Prostate gland (tissue), 2 donors: ENCODE data around the gene ZNF594. TPM values are rescaled to one million over a fixed set of nuclear protein-coding genes. Genes with fewer than 3 reads are reported as not detected.
"Not testable (repeated sequence)": the region's sequence is repeated elsewhere in the genome, so short reads cannot be mapped to it uniquely, and the experiment has no call there.

Experiments used
- DNase-seq: peaks from one replicate; pipeline ENCODE4 v3.0.0-alpha.2; 2019; ENCODE audit warnings: low spot score
- H3K27ac ChIP-seq, 2 donors: fragments of 200-600 bp; sonication (generic); 2 replicates each; pipeline ENCODE4 v1.5.1; 2017 to 2019
- H3K27me3 ChIP-seq: fragments of 200-600 bp; sonication (generic); replicated peaks from 2 replicates; pipeline ENCODE4 v1.5.1; 2019; ENCODE audit not compliant: insufficient read depth
- H3K36me3 ChIP-seq, 2 donors: fragments of 200-600 bp; sonication (generic); 1 replicate in 1 of 2; 2 replicates in 1 of 2; pipeline versions ENCODE4 v1.5.1 to v1.8.1; 2017 to 2019
- H3K4me1 ChIP-seq: fragments of 200-600 bp; sonication (generic); replicated peaks from 2 replicates; pipeline ENCODE4 v1.5.1; 2019
- H3K4me3 ChIP-seq, 2 donors: fragments of 200-600 bp; sonication (generic); 2 replicates each; pipeline ENCODE4 v1.5.1; 2017 to 2019
- H3K9me3 ChIP-seq: fragments of 200-600 bp; sonication (generic); 2 replicates; pipeline ENCODE4 v1.5.1; 2017
- POLR2A ChIP-seq: fragments of 450-650 bp; IDR thresholded peaks from one replicate; pipeline ENCODE4 v1.6.1; 2016; ENCODE audit warnings: antibody characterized with exemption, mild to moderate bottlenecking
- POLR2AphosphoS5 ChIP-seq: sonication (generic); formaldehyde crosslinking; IDR thresholded peaks from one replicate; pipeline ENCODE4 v1.6.1; 2017; ENCODE audit warnings: antibody characterized with exemption
- WGBS: methylation state at CpG from one replicate; pipeline ENCODE4 v1.1.5; 2018; 5-methylcytosine and 5-hydroxymethylcytosine counted together
- intact Hi-C: fragments of 100-400 bp; cut with DNase I; formaldehyde crosslinking; loops from one replicate; pipeline ENCODE4 v1.14.2; 2022
- total RNA-seq, 2 donors: library from RNA; depleted of rRNA; stranded (reverse); fragments of >200 nt; gene quantifications; one replicate each; pipeline ENCODE4 v1.1.0, GENCODE V29; 2016
- TF ChIP-seq, protein P1 (sequence below), 4 experiments: fragments of 200-600 bp in 2 of 4; fragments of 450-650 bp in 2 of 4; sonication (generic) in 2 of 4; IDR thresholded peaks; 1 replicate in 3 of 4; 2 replicates in 1 of 4; pipeline ENCODE4 v1.5.1; 2016 to 2019; ENCODE audit warnings: antibody characterized with exemption in 4 of 4, mild to moderate bottlenecking in 2 of 4, moderate library complexity in 2 of 4

Gene ZNF594
- 10 to 100 TPM; 20.3 to 33.2 TPM for total RNA-seq

DNA sequence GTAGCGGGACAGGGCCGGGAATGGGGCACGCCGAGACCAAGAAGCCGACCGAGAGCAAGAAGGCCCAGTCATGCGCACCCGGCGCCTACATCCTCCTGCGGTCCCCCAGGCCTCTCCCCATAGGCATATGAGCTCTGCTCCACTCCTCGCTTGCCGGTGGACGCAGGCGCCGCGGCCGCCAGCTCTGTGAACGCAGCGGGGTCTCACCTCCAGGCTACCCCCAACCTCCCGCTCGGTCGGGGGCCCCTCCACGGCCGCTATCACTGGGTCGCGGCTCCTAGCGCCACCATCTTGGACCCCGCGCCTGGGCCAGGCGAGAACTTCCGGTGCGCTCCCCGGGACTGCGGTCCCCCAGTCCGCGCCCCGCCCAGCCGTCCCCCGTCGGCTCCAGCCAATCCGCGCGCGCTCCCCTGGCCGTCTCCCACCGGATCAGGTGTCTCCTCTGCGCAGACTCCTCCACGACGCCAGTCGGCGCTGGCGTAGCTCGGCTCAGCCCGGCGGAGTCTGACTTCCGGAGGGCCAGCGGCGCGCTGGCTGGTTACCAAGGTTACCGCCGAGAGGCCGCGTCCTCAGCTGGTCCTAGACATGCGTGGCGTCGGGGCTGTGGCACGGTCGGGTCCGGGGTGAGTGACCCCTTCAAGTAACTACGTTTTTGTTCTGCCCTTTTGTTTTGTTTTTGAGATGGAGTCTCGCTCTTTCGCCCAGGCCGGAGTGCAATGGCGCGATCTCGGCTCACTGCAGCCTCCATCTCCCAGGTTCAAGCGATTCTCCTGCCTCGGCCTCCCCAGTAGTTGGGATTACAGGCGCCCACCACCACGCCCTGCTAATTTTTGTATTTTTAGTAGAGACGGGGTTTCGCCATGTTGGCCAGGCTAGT lies at the start of gene ZNF594:
ZNF594 (minus strand) TSS at position 328 of the 877 bp plus-strand sequence. CDS start 7,612 bp downstream, outside the sequence.
- Histone ChIP-seq H3K36me3 (no peaks in the 10 kb centered on the region), H3K4me1 (no peaks in the 10 kb centered on the region), H3K27ac (peak within 1 kb of the TSS; percentile 63 to 80), H3K4me3 (peak within 1 kb of the TSS; percentile 72 to 82), H3K9me3 (peaks cover 4% of the 10 kb centered on the region), H3K27me3 (no peaks in the 10 kb centered on the region)
- WGBS = 3% methylated on average over 70 of the region's 82 CpGs
- TF ChIP-seq, protein P1, sequence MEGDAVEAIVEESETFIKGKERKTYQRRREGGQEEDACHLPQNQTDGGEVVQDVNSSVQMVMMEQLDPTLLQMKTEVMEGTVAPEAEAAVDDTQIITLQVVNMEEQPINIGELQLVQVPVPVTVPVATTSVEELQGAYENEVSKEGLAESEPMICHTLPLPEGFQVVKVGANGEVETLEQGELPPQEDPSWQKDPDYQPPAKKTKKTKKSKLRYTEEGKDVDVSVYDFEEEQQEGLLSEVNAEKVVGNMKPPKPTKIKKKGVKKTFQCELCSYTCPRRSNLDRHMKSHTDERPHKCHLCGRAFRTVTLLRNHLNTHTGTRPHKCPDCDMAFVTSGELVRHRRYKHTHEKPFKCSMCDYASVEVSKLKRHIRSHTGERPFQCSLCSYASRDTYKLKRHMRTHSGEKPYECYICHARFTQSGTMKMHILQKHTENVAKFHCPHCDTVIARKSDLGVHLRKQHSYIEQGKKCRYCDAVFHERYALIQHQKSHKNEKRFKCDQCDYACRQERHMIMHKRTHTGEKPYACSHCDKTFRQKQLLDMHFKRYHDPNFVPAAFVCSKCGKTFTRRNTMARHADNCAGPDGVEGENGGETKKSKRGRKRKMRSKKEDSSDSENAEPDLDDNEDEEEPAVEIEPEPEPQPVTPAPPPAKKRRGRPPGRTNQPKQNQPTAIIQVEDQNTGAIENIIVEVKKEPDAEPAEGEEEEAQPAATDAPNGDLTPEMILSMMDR (IDR thresholded peaks at IDR 0.05) = peak; percentile 22 to 85 (median 74)
- TF ChIP-seq POLR2AphosphoS5 (peak; percentile 95), POLR2A (peak; percentile 57)
- intact Hi-C loops = no loop called here
- DNase-seq = peak; percentile 94

- DNase-seq, H3K27ac ChIP-seq, H3K36me3 ChIP-seq, intact Hi-C loops, H3K4me1 ChIP-seq, H3K9me3 ChIP-seq, H3K4me3 ChIP-seq, H3K27me3 ChIP-seq: not testable (repeated sequence)
- 77% methylated on average over 7 of the region's 7 CpGs for WGBS
Observed at GRCh38 chr17:5239769-5240168, 48.1 kb upstream of the ZNF594 start.

DNA sequence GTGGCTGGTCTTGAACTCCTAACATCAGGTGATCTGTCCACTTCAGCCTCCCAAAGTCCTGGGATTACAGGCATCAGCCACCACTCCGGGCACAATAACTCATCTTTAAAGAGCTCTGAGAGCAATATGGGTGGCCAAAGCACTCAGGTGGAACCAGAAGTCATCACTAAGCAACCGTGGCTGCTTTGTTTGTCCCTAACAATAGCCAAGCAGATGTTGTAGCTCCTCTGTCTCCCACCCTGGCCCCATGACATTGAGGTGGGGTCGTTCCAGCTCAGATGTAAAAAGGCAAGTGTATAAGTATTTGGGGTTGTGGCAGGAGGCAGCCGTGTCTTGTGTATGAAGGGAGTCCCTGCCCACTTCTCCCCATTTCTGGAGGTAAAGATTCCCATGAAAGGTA lies 46.7 kb upstream of the ZNF594 start:
- Histone ChIP-seq H3K4me3 (no peak overlapping the region), H3K36me3 (no peaks in the 10 kb centered on the region), H3K4me1 (no peaks in the 10 kb centered on the region), H3K27me3 (no peaks in the 10 kb centered on the region), H3K27ac (no peak overlapping the region), H3K9me3 (no peaks in the 10 kb centered on the region)
- DNase-seq = no peak
- TF ChIP-seq, protein P1 (IDR thresholded peaks at IDR 0.05) = no peak
- no peak for TF ChIP-seq POLR2AphosphoS5
- TF ChIP-seq POLR2A = no peak
- intact Hi-C loops = no loop called here
- 33% methylated on average over 4 of the region's 4 CpGs for WGBS

- TF ChIP-seq POLR2A (no peak), POLR2AphosphoS5 (peak; percentile 39)
- TF ChIP-seq, protein P1 (IDR thresholded peaks at IDR 0.05) = peak; percentile 25 to 66 (median 58)
- no peak overlapping the region for H3K4me3 ChIP-seq
- intact Hi-C loops = no loop called here
- H3K36me3 ChIP-seq = no peaks in the 10 kb centered on the region
- no peak overlapping the region for H3K27ac ChIP-seq
- no peaks in the 10 kb centered on the region for H3K9me3 ChIP-seq
- peak; percentile 36 for DNase-seq
- 35% methylated on average over 5 of the region's 6 CpGs for WGBS
- no peaks in the 10 kb centered on the region for H3K4me1 ChIP-seq
- H3K27me3 ChIP-seq = no peaks in the 10 kb centered on the region
Observed at GRCh38 chr17:5237541-5238016, 45.9 kb upstream of the ZNF594 start.

GRCh38 chr17:5236938-5237540 lies 45.4 kb upstream of the ZNF594 start:
- Histone ChIP-seq H3K27me3 (no peaks in the 10 kb centered on the region), H3K9me3 (no peaks in the 10 kb centered on the region), H3K27ac (no peak overlapping the region), H3K4me1 (no peaks in the 10 kb centered on the region), H3K4me3 (no peak overlapping the region), H3K36me3 (no peaks in the 10 kb centered on the region)
- WGBS = 77% methylated on average over 3 of the region's 3 CpGs
- intact Hi-C loops = no loop called here
- TF ChIP-seq POLR2A (no peak), POLR2AphosphoS5 (no peak)
- TF ChIP-seq, protein P1 (IDR thresholded peaks at IDR 0.05) = no peak
- DNase-seq = no peak
